NCI-H1417 (cell line): ENCODE measurements around the gene RARRES1.

Source experiments
- DNase-seq, 3 experiments: peaks; one replicate each; lab custom pipeline; 2025; lab: John Stamatoyannopoulos, UW

Gene RARRES1

GRCh38 chr3:158731938-158732855, at the start of gene RARRES1:
Gene RARRES1 (minus strand): TSS chr3:158732457. CDS start chr3:158732415, 42 bp downstream.
- no peak for DNase-seq

- no peak for DNase-seq
Observed at GRCh38 chr3:158781849-158782248, 49.6 kb upstream of the RARRES1 start.

- DNase-seq = no peak
Observed at GRCh38 chr3:158781191-158781590, 48.9 kb upstream of the RARRES1 start.

- DNase-seq = no peak
Observed at GRCh38 chr3:158780766-158781165, 48.5 kb upstream of the RARRES1 start.

- DNase-seq = no peak
Observed at GRCh38 chr3:158777161-158777873, 45.1 kb upstream of the RARRES1 start.

- no peak for DNase-seq
Observed at GRCh38 chr3:158776531-158776930, 44.3 kb upstream of the RARRES1 start.

GRCh38 chr3:158775426-158776410, 43.5 kb upstream of the RARRES1 start:
- DNase-seq = no peak

- no peak for DNase-seq
Observed at GRCh38 chr3:158774965-158775364, 42.7 kb upstream of the RARRES1 start.

GRCh38 chr3:158773845-158774830, 41.9 kb upstream of the RARRES1 start:
- DNase-seq = no peak

GRCh38 chr3:158773166-158773565, 40.9 kb upstream of the RARRES1 start:
- DNase-seq = no peak

GRCh38 chr3:158771982-158772381, 39.7 kb upstream of the RARRES1 start:
- DNase-seq = no peak

- DNase-seq = no peak
Observed at GRCh38 chr3:158771577-158771976, 39.3 kb upstream of the RARRES1 start.

GRCh38 chr3:158770741-158771350, 38.6 kb upstream of the RARRES1 start:
- no peak for DNase-seq

- no peak for DNase-seq
Observed at GRCh38 chr3:158769952-158770740, 37.9 kb upstream of the RARRES1 start.

- no peak for DNase-seq
Observed at GRCh38 chr3:158769549-158769948, 37.3 kb upstream of the RARRES1 start.

- DNase-seq = no peak
Observed at GRCh38 chr3:158768881-158769543, 36.8 kb upstream of the RARRES1 start.

- no peak for DNase-seq
Observed at GRCh38 chr3:158768361-158768787, 36.1 kb upstream of the RARRES1 start.

- no peak for DNase-seq
Observed at GRCh38 chr3:158766364-158766763, 34.1 kb upstream of the RARRES1 start.
